Neural cell (in vitro differentiated cells): ENCODE data around the gene THAP4. TPM values are rescaled to one million over a fixed set of nuclear protein-coding genes. Genes with fewer than 3 reads are reported as not detected.

Source experiments
- H2AFZ ChIP-seq: fragments of 200-600, 300-800 bp; sonication (generic), shearing (Covaris generic); 2 replicates; pipeline ENCODE4 v1.6.0; 2014; ENCODE audit warnings: low read depth, mild to moderate bottlenecking, antibody characterized with exemption, low read length, moderate library complexity
- H3F3A ChIP-seq: fragments of 200-600 bp; shearing (Covaris generic); 2 replicates; pipeline ENCODE4 v1.6.1; 2016; ENCODE audit warnings: mild to moderate bottlenecking, moderate library complexity, mixed read lengths, antibody characterized with exemption, low read length; ENCODE audit not compliant: insufficient read depth, poor library complexity, severe bottlenecking
- H3K27ac ChIP-seq: fragments of 200-600, 300-800 bp; sonication (generic), shearing (Covaris generic); 2 replicates; pipeline ENCODE4 v1.5.1; 2014; ENCODE audit warnings: mild to moderate bottlenecking, low read length, moderate library complexity
- H3K27me3 ChIP-seq: fragments of 300-800, 200-600 bp; sonication (generic), shearing (Covaris generic); 2 replicates; pipeline ENCODE4 v1.6.0; 2014; ENCODE audit warnings: mild to moderate bottlenecking, low read depth, low read length, moderate library complexity; ENCODE audit not compliant: insufficient read depth
- H3K36me3 ChIP-seq: fragments of 300-800, 200-600 bp; sonication (generic), shearing (Covaris generic); 2 replicates; pipeline ENCODE4 v1.5.1; 2014; ENCODE audit warnings: mild to moderate bottlenecking, antibody characterized with exemption, low read length, moderate library complexity; ENCODE audit not compliant: insufficient read depth
- H3K4me2 ChIP-seq: fragments of 300-800, 200-600 bp; sonication (generic), shearing (Covaris generic); 2 replicates; pipeline ENCODE4 v1.6.0; 2014; ENCODE audit warnings: mild to moderate bottlenecking, low read length
- H3K4me3 ChIP-seq: fragments of 300-800, 200-600 bp; sonication (generic), shearing (Covaris generic); 2 replicates; pipeline ENCODE4 v1.5.1; 2014; ENCODE audit warnings: mild to moderate bottlenecking, low read length, moderate library complexity
- H3K79me2 ChIP-seq: fragments of 200-600 bp; shearing (Covaris generic); replicated peaks from 2 replicates; pipeline ENCODE4 v1.6.0; 2014; ENCODE audit warnings: mild to moderate bottlenecking, low read length, moderate library complexity; ENCODE audit not compliant: insufficient read depth
- H3K9ac ChIP-seq: fragments of 300-800, 200-600 bp; sonication (generic), shearing (Covaris generic); 2 replicates; pipeline ENCODE4 v1.6.1; 2016; ENCODE audit warnings: mild to moderate bottlenecking, low read length, mixed read lengths
- H3K9me2 ChIP-seq: fragments of 200-600 bp; shearing (Covaris generic); 2 replicates; pipeline ENCODE4 v1.6.1; 2016; ENCODE audit warnings: mild to moderate bottlenecking, low read length, mixed read lengths; ENCODE audit not compliant: insufficient read depth
- H3K9me3 ChIP-seq: fragments of 200-600, 300-800 bp; sonication (generic), shearing (Covaris generic); 2 replicates; pipeline ENCODE4 v1.6.1; 2016; ENCODE audit warnings: mild to moderate bottlenecking, mixed run types, low read length, moderate library complexity, mixed read lengths
- H4K20me1 ChIP-seq: fragments of 200-600 bp; shearing (Covaris generic); 2 replicates; pipeline ENCODE4 v1.6.1; 2016; ENCODE audit warnings: mild to moderate bottlenecking, mixed run types; ENCODE audit not compliant: insufficient read depth
- EP300 ChIP-seq: fragments of 450-650 bp; conservative IDR thresholded peaks from 2 replicates; pipeline ENCODE4 v1.6.1; 2014; ENCODE audit warnings: antibody characterized with exemption, mild to moderate bottlenecking, moderate library complexity; ENCODE audit not compliant: poor library complexity, severe bottlenecking
- EZH2 ChIP-seq: fragments of 200-600, 300-800 bp; shearing (Covaris generic), sonication (generic); IDR thresholded peaks from 2 replicates; pipeline ENCODE4 v1.6.1; 2014; ENCODE audit warnings: antibody characterized with exemption, low read length, borderline replicate concordance, mild to moderate bottlenecking; ENCODE audit not compliant: insufficient read depth, poor library complexity, severe bottlenecking
- MXI1 ChIP-seq: fragments of 450-650 bp; conservative IDR thresholded peaks from 2 replicates; pipeline ENCODE4 v1.6.1; 2014; ENCODE audit warnings: antibody characterized with exemption, mild to moderate bottlenecking; ENCODE audit not compliant: poor library complexity, severe bottlenecking
- POLR2AphosphoS5 ChIP-seq: IDR thresholded peaks from 2 replicates; pipeline ENCODE4 v1.6.1; 2012
- RAD21 ChIP-seq: fragments of 450-650 bp; conservative IDR thresholded peaks from 2 replicates; pipeline ENCODE4 v1.6.1; 2014; ENCODE audit warnings: antibody characterized with exemption, mild to moderate bottlenecking, moderate library complexity
- SMC3 ChIP-seq: fragments of 450-650 bp; conservative IDR thresholded peaks from 2 replicates; pipeline ENCODE4 v1.6.1; 2014; ENCODE audit warnings: antibody characterized with exemption, mild to moderate bottlenecking, moderate library complexity; ENCODE audit not compliant: poor library complexity
- TAF1 ChIP-seq: IDR thresholded peaks from 2 replicates; pipeline ENCODE4 v1.6.1; 2012; ENCODE audit warnings: low read depth
- polyA plus RNA-seq: library from polyadenylated mRNA; depleted of rRNA; stranded (reverse); fragments of >200 nt; gene quantifications from 2 replicates; pipeline ENCODE4 v1.2.3, GENCODE V29; 2014
- TF ChIP-seq, protein P1 (sequence below): fragments of 450-650 bp; IDR thresholded peaks from 2 replicates; pipeline ENCODE4 v1.5.1; 2014; ENCODE audit warnings: antibody characterized with exemption, mild to moderate bottlenecking, moderate library complexity; ENCODE audit not compliant: poor library complexity, severe bottlenecking
- TF ChIP-seq, protein P2 (sequence below): IDR thresholded peaks from 2 replicates; pipeline ENCODE4 v1.6.1; 2012; ENCODE audit warnings: borderline replicate concordance

Gene THAP4
- polyA plus RNA-seq, 1 donor from 2014 or later = 30.8 TPM

DNA sequence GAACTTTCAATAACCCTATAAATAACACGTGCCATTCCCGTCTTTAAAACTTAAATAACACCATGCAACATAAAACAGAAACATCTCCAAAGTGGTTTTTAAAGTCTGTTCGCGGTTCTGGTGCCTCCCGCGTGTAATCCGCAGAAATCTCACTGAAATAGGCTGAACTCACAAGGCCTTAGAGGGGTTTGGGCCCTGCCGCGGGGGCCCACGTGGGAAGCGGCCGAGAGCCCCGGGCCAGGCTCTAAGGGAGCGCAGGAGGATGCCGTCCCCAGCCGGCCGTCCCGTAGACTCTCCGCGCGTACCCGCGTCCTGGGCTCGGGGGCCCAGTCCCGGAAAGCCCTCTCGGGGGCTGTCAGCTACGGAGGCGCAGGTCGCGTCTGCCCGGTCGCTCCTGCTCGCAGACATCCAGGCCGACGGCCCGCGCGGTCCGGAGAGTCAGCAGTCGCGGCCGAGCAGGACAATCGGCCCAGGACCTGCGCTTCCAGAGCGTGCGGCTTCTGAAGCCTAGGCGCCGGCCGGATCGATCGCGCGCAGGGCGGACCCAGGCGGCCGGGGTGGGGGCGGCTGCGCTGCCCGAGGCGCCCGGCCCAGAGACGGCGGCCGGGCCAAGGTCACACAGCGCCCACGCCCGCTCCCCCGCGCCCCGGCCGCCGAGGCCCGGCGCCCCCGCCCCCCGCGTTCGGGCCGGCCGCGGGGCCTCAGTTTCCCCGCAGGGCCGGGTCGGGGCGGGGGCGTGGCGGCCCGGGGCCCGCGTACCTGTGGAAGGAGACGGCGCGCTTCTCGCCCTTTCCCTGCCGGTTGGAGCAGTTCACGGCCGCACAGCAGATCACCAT lies 558 bp downstream of the THAP4 start:
- peaks cover 51% of the 10 kb centered on the region for H3K79me2 ChIP-seq
- no peaks in the 10 kb centered on the region for H3K9me3 ChIP-seq
- no peaks in the 10 kb centered on the region for H3K9me2 ChIP-seq
- TF ChIP-seq, protein P1, sequence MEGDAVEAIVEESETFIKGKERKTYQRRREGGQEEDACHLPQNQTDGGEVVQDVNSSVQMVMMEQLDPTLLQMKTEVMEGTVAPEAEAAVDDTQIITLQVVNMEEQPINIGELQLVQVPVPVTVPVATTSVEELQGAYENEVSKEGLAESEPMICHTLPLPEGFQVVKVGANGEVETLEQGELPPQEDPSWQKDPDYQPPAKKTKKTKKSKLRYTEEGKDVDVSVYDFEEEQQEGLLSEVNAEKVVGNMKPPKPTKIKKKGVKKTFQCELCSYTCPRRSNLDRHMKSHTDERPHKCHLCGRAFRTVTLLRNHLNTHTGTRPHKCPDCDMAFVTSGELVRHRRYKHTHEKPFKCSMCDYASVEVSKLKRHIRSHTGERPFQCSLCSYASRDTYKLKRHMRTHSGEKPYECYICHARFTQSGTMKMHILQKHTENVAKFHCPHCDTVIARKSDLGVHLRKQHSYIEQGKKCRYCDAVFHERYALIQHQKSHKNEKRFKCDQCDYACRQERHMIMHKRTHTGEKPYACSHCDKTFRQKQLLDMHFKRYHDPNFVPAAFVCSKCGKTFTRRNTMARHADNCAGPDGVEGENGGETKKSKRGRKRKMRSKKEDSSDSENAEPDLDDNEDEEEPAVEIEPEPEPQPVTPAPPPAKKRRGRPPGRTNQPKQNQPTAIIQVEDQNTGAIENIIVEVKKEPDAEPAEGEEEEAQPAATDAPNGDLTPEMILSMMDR = no peak
- TF ChIP-seq MXI1 = peak; percentile 91
- no peak for TF ChIP-seq SMC3
- H3F3A ChIP-seq = no peaks in the 10 kb centered on the region
- H3K9ac ChIP-seq = peak overlapping the region; percentile 94
- H3K27ac ChIP-seq = peak overlapping the region; percentile 39
- no peak overlapping the region for H2AFZ ChIP-seq
- no peaks in the 10 kb centered on the region for H3K27me3 ChIP-seq
- H3K36me3 ChIP-seq = no peaks in the 10 kb centered on the region
- peak overlapping the region; percentile 97 for H3K4me2 ChIP-seq
- H3K4me3 ChIP-seq = peak overlapping the region; percentile 93
- H4K20me1 ChIP-seq = peaks cover 3% of the 10 kb centered on the region

DNA sequence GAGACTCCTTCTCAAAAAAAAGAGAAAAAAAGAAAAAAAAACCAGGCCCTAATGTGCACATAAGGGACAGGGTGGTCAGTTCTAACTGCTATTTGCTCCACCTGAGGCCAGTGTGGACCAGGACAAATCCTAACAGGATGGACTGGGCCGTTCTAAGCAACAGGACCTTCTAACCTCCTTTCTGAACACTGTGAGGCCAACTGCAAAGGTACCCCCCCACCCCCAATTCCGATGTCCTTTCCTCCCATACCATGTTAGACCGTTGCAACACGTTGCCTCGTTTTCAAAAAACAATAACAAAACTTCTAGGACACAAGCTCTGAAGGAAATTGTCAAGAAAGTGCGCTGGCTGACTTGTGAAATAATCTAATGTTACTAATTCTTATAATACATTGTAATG lies 1.2 kb downstream of the THAP4 start:
- H4K20me1 ChIP-seq = peaks cover 3% of the 10 kb centered on the region

More for the DNA sequence above, 1.2 kb downstream of the THAP4 start:
- no peak overlapping the region for H3K27ac ChIP-seq
- H3K9me3 ChIP-seq = no peaks in the 10 kb centered on the region
- no peaks in the 10 kb centered on the region for H3K9me2 ChIP-seq
- no peaks in the 10 kb centered on the region for H3F3A ChIP-seq
- H3K9ac ChIP-seq = peak overlapping the region; percentile 71
- TF ChIP-seq TAF1 (no peak), RAD21 (no peak), MXI1 (no peak), POLR2AphosphoS5 (no peak), EZH2 (no peak), EP300 (no peak), SMC3 (no peak)
- TF ChIP-seq, protein P2, sequence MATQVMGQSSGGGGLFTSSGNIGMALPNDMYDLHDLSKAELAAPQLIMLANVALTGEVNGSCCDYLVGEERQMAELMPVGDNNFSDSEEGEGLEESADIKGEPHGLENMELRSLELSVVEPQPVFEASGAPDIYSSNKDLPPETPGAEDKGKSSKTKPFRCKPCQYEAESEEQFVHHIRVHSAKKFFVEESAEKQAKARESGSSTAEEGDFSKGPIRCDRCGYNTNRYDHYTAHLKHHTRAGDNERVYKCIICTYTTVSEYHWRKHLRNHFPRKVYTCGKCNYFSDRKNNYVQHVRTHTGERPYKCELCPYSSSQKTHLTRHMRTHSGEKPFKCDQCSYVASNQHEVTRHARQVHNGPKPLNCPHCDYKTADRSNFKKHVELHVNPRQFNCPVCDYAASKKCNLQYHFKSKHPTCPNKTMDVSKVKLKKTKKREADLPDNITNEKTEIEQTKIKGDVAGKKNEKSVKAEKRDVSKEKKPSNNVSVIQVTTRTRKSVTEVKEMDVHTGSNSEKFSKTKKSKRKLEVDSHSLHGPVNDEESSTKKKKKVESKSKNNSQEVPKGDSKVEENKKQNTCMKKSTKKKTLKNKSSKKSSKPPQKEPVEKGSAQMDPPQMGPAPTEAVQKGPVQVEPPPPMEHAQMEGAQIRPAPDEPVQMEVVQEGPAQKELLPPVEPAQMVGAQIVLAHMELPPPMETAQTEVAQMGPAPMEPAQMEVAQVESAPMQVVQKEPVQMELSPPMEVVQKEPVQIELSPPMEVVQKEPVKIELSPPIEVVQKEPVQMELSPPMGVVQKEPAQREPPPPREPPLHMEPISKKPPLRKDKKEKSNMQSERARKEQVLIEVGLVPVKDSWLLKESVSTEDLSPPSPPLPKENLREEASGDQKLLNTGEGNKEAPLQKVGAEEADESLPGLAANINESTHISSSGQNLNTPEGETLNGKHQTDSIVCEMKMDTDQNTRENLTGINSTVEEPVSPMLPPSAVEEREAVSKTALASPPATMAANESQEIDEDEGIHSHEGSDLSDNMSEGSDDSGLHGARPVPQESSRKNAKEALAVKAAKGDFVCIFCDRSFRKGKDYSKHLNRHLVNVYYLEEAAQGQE = no peak
- TF ChIP-seq, protein P1 = no peak
- peaks cover 52% of the 10 kb centered on the region for H3K79me2 ChIP-seq
- H2AFZ ChIP-seq = no peak overlapping the region
- no peaks in the 10 kb centered on the region for H3K27me3 ChIP-seq
- peaks cover 3% of the 10 kb centered on the region for H3K36me3 ChIP-seq
- peak overlapping the region; percentile 97 for H3K4me2 ChIP-seq
- peak overlapping the region; percentile 93 for H3K4me3 ChIP-seq
